Measurements from ENCODE around the gene IFIT3. TPM values are rescaled to one million over a fixed set of nuclear protein-coding genes. Genes with fewer than 3 reads are reported as not detected.

The IFIT3 gene
- total and polyA plus RNA-seq, 8 donors: 2.3 to 11.6 (median 3.9) TPM

DNA sequence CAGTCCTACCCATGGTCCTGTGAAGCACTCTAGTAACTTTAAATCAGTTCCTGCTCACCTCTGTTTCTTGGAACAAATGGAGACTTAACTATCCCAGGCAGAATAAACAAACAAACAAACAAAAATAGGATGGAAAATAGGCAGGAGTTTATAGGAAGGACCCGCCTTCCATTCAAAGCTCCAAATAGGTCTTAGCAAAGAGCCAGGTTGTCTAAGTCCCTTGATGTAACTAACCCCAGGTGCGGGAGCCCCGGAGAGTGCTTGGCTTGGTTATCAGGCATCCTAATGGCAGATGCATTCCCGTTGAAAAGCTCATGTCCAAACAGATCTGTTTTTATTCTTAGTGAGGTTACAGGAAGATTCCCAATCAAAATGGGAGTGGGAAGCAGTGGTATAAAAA is 23.8 kb upstream of the IFIT3 start:
- Histone ChIP-seq H3K27ac (no peak overlapping the region), H3K4me1 (peaks cover 0 to 15% (median 7%) of the 10 kb centered on the region in 3 donors), H3K9me3 (no peaks in the 10 kb centered on the region), H3K36me3 (no peaks in the 10 kb centered on the region), H3K27me3 (no peaks in the 10 kb centered on the region), H3K4me3 (peak overlapping the region in 1 of 4 donors; percentile 53)
- FAIRE-seq: no peak
- WGBS, 2 donors: 89 to 92% methylated on average over 4 of the region's 4 CpGs
- no peak for ATAC-seq
- intact Hi-C loops (cut with DNase I): no loop called here
- TF ChIP-seq, protein P1, sequence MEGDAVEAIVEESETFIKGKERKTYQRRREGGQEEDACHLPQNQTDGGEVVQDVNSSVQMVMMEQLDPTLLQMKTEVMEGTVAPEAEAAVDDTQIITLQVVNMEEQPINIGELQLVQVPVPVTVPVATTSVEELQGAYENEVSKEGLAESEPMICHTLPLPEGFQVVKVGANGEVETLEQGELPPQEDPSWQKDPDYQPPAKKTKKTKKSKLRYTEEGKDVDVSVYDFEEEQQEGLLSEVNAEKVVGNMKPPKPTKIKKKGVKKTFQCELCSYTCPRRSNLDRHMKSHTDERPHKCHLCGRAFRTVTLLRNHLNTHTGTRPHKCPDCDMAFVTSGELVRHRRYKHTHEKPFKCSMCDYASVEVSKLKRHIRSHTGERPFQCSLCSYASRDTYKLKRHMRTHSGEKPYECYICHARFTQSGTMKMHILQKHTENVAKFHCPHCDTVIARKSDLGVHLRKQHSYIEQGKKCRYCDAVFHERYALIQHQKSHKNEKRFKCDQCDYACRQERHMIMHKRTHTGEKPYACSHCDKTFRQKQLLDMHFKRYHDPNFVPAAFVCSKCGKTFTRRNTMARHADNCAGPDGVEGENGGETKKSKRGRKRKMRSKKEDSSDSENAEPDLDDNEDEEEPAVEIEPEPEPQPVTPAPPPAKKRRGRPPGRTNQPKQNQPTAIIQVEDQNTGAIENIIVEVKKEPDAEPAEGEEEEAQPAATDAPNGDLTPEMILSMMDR (IDR thresholded peaks at IDR 0.05): no peak
- no peak for DNase-seq

DNA sequence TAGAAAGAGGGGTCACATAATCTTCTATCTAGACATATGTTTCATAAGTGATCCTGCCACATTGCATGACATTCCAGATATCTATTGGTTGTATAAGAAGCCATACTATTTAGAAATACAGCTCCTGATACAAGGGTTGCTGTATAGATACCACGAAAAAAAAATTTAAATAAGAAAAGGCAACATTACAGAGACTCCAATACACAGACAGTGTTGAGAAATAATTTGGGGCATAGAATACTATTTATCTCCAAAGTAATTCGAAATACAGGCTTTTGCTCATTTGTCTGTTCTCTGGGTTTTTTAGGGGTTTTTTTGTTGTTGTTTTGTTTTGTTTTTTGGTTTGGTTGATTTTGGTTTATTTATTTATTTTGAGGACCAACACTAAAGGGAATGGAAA is 23.4 kb upstream of the IFIT3 start:
- DNase-seq (no peak), FAIRE-seq (no peak), ATAC-seq (no peak)
- Histone ChIP-seq H3K4me1 (peaks cover 0 to 15% (median 7%) of the 10 kb centered on the region in 3 donors), H3K27me3 (no peaks in the 10 kb centered on the region), H3K9me3 (no peaks in the 10 kb centered on the region), H3K27ac (no peak overlapping the region), H3K36me3 (no peaks in the 10 kb centered on the region), H3K4me3 (no peak overlapping the region)
- TF ChIP-seq, protein P1 (IDR thresholded peaks at IDR 0.05): no peak
- intact Hi-C loops (cut with DNase I): no loop called here
- WGBS, 2 donors: 86 to 92% methylated on average over 2 of the region's 2 CpGs

DNA sequence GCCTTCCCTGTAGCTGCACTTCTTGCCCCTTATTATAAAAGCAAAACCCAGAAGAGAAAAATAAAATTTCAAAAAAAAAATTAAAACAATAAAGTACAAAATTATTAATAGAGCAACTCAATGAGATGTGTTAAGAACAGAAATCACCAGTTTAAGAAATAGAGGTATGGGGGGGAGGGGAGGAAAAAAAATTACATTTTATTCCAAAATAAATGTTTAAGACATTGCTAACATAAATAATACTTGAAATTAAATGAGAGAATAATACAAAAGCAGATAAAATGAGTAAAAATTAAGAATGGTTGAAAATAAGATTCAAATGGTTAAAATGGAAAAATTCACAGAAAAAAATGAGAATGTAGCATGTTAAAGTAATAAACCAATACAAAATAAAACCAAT is 22.9 kb upstream of the IFIT3 start:
- H3K4me1 ChIP-seq: peaks cover 0 to 15% (median 7%) of the 10 kb centered on the region in 3 donors
- FAIRE-seq (peak; percentile 41), ATAC-seq (no peak), DNase-seq (no peak)
- no peaks in the 10 kb centered on the region for H3K9me3 ChIP-seq
- H3K27me3 ChIP-seq: no peaks in the 10 kb centered on the region
- intact Hi-C loops (cut with DNase I): no loop called here
- TF ChIP-seq, protein P1 (IDR thresholded peaks at IDR 0.05): no peak
- no peaks in the 10 kb centered on the region for H3K36me3 ChIP-seq
- H3K4me3 ChIP-seq: no peak overlapping the region
- H3K27ac ChIP-seq: no peak overlapping the region

DNA sequence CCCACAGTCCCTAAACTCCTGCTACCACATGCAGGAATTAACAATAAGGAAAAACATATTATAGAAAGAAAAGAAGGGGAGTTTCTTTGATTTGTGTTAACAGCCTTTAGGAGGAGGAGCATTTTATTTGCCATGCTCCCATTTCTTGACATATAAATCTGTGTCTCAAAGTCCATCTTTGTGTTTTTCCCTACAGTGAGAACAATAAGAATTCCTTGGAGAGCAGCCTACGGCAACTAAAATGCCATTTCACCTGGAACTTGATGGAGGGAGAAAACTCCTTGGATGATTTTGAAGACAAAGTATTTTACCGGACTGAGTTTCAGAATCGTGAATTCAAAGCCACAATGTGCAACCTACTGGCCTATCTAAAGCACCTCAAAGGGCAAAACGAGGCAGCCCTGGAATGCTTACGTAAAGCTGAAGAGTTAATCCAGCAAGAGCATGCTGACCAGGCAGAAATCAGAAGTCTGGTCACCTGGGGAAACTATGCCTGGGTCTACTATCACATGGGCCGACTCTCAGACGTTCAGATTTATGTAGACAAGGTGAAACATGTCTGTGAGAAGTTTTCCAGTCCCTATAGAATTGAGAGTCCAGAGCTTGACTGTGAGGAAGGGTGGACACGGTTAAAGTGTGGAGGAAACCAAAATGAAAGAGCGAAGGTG is 21.9 kb upstream of the IFIT3 start:
- DNase-seq: no peak
- FAIRE-seq: no peak
- ATAC-seq: no peak
- Histone ChIP-seq H3K4me1 (peaks cover 0 to 15% (median 6%) of the 10 kb centered on the region in 3 donors), H3K36me3 (no peaks in the 10 kb centered on the region), H3K27ac (no peak overlapping the region), H3K4me3 (no peak overlapping the region), H3K9me3 (no peaks in the 10 kb centered on the region), H3K27me3 (no peaks in the 10 kb centered on the region)
- TF ChIP-seq, protein P1 (IDR thresholded peaks at IDR 0.05): no peak
- 90% methylated on average over 9 of the region's 9 CpGs for WGBS, 2 donors
- intact Hi-C loops (cut with DNase I): no loop called here

DNA sequence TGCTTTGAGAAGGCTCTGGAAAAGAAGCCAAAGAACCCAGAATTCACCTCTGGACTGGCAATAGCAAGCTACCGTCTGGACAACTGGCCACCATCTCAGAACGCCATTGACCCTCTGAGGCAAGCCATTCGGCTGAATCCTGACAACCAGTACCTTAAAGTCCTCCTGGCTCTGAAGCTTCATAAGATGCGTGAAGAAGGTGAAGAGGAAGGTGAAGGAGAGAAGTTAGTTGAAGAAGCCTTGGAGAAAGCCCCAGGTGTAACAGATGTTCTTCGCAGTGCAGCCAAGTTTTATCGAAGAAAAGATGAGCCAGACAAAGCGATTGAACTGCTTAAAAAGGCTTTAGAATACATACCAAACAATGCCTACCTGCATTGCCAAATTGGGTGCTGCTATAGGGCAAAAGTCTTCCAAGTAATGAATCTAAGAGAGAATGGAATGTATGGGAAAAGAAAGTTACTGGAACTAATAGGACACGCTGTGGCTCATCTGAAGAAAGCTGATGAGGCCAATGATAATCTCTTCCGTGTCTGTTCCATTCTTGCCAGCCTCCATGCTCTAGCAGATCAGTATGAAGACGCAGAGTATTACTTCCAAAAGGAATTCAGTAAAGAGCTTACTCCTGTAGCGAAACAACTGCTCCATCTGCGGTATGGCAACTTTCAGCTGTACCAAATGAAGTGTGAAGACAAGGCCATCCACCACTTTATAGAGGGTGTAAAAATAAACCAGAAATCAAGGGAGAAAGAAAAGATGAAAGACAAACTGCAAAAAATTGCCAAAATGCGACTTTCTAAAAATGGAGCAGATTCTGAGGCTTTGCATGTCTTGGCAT is 21.1 kb upstream of the IFIT3 start:
- H3K27ac ChIP-seq: no peak overlapping the region
- intact Hi-C loops (cut with DNase I): no loop called here
- DNase-seq (no peak), ATAC-seq (no peak), FAIRE-seq (no peak)
- no peaks in the 10 kb centered on the region for H3K27me3 ChIP-seq
- WGBS, 2 donors: 93 to 94% methylated on average over 13 of the region's 13 CpGs
- H3K9me3 ChIP-seq: no peaks in the 10 kb centered on the region
- no peaks in the 10 kb centered on the region for H3K36me3 ChIP-seq
- peaks cover 0 to 9% (median 0%) of the 10 kb centered on the region in 3 donors for H3K4me1 ChIP-seq
- no peak overlapping the region for H3K4me3 ChIP-seq
- TF ChIP-seq, protein P1 (IDR thresholded peaks at IDR 0.05): no peak
